Stimulated activated CD8-positive, alpha-beta memory T cell treated with anti-CD3 and anti-CD28 coated beads, Interleukin-12 subunit alpha, Interleukin-12 subunit beta, amount 100 ng/mL, for 4 hours (primary cell): ENCODE results near the gene BPNT1.
A peak's percentile ranks its signal among the peaks of the same experiment; 100 is the strongest.
"Not testable (repeated sequence)": the region's sequence is repeated elsewhere in the genome, so short reads cannot be mapped to it uniquely, and the experiment has no call there.

Experiments used
- DNase-seq: peaks from one replicate; pipeline ENCODE4 v3.0.0-alpha.2; 2020; ENCODE audit warnings: low read depth

Gene BPNT1

GRCh38 chr1:220077887-220078286 is 11.7 kb downstream of the BPNT1 start:
- DNase-seq = no peak

- no peak for DNase-seq
Observed at GRCh38 chr1:220076861-220077762, 12.5 kb downstream of the BPNT1 start.

- no peak for DNase-seq
Observed at GRCh38 chr1:220067269-220068204, 22.1 kb downstream of the BPNT1 start.

GRCh38 chr1:220062629-220063028 is 27.0 kb downstream of the BPNT1 start:
- no peak for DNase-seq

- DNase-seq = no peak
Observed at GRCh38 chr1:220060876-220061275, 28.7 kb downstream of the BPNT1 start.

GRCh38 chr1:220056374-220056773 is 33.2 kb downstream of the BPNT1 start:
- no peak for DNase-seq

DNA sequence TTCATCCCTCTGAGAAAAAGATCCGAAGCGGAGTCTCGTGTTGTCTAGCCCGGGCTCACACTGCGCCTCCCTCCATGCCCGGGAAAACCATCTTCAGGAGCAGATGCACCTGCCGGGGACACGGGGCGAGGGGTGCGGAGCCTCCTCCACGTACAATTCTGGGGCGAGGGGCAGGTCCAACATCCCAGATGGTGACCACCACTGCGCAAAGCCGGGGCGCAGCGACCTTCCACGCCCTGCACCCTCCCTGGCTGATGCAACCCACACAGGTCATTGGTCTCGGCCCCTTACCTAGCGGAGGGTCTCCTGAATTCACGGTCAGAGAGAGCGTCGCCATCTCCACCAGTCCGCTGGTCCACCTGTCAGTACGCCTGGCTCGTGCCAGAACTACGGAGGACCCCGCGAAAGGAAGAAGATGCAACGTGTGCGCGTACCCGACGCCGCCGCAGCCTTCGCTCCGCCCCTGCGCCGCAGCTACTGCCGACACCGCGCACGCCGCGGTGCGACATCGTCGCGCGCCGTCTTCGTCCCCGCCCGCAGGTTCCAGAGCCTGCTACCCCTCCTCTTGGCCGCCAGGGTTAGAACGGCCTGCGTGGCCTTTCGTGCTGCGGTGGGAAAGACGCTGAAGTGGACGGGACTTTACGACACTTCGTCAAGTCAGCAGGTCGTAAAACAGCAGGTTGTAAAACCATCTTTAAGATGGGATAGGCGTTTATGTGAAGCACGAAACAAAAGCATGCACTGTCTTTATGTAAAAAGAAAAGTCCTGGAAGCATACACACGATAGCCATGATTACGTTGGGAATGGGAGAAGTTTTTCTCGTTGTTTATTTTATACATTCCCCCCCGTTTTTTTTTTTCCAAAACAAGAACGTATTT is 43.3 kb downstream of the BPNT1 start, which contains the start of gene EPRS1:
Gene EPRS1 (minus strand): TSS at position 454 of the 879 bp plus-strand sequence. CDS start 117 bp downstream, at position 337.
- DNase-seq = peak; percentile 92

DNA sequence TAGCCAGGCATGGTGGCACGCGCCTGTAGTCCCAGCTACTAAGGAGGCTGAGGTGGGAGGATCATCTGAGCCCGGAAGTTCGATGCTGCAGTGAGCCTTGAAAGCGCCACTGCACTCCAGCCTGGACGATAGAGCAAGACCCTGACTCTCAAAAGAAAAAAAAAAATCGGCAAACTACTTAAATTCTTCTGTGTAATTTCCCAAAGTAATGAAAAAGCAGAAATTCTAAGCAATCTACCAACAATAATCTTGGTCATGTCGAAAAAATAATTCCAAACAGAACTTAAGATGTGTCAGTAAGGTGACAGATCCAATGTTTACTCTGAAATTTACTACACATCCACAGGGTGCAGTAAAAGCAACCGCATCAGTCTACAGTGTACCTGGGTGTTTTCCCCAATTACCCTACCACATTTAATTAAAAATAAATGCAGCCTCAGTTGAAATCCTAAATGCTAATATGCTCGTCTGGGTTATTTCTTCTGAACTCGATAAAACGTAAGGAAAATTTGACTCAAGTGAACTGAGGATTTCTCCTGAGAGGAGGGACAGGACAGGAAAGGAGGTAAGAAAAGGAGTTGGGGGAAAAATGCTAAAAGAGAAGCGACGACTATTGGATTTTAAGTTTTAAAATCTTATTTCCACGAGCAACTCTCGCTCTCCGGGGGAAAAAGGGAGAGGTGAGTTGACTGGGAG is 44.1 kb downstream of the BPNT1 start:
- no peak for DNase-seq

GRCh38 chr1:220044678-220045355 is 44.8 kb downstream of the BPNT1 start:
- DNase-seq = no peak

GRCh38 chr1:220043646-220044045 is 45.9 kb downstream of the BPNT1 start:
- no peak for DNase-seq

DNA sequence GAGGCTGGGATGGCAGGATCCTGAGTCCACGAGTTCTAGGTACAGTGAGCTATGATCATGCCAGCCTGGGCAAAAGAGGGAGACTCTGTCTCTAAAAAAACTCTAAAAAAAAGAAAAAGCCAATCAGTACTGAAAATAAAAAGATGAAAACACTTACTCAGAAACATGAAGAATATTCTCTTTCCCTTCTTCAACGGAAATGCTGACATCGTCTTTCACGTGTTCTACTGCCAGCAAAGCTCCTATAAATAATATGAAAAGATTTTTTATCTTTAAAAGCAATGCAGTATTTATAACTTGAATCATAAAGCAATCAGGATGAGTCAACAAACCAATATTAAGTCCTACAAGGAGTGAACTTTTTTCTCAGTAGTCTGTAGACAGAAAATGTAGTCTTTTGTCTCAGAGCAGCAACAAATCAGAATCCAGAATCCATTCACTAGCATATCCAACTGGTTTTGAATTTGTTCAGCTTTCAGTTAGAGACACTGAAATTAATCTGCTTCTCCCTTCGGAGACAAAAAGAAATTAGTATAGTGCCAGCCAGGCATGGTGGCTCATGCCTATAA is 49.5 kb downstream of the BPNT1 start:
- no peak for DNase-seq

DNA sequence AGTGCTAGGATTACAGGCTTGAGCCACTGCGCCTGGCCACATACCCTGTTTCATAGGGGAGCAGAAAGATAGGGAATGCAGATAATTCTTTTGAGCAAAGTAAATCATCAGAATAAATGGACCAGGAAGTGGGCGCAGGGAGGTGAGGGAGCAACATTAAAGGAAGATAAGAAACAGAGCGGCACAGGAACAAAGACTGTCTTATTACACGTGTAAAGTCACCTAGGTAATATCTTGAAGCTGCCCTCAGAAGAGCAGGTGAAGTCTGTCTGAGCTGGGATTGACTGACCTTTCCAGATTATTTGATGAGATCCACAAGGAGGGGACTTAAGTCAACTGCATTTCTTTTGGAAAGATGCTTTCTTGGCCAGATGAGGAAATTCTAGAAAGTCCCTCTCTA is 50.9 kb downstream of the BPNT1 start:
- no peak for DNase-seq

- not testable (repeated sequence) for DNase-seq
Observed at GRCh38 chr1:220037810-220038209, 51.8 kb downstream of the BPNT1 start.

GRCh38 chr1:220032911-220033310 is 56.7 kb downstream of the BPNT1 start:
- no peak for DNase-seq

- no peak for DNase-seq
Observed at GRCh38 chr1:220031287-220031686, 58.3 kb downstream of the BPNT1 start.

GRCh38 chr1:220028346-220028895 is 61.2 kb downstream of the BPNT1 start:
- DNase-seq = no peak

GRCh38 chr1:220019071-220019470 is 70.5 kb downstream of the BPNT1 start:
- no peak for DNase-seq

GRCh38 chr1:220013497-220013896 is 76.1 kb downstream of the BPNT1 start:
- DNase-seq = no peak

GRCh38 chr1:220012259-220012658 is 77.3 kb downstream of the BPNT1 start:
- DNase-seq = no peak

- DNase-seq = no peak
Observed at GRCh38 chr1:220011620-220012019, 78.0 kb downstream of the BPNT1 start.
